G401 (cell line): ENCODE data around the gene ZNF385A. TPM values are rescaled to one million over a fixed set of nuclear protein-coding genes. Genes with fewer than 3 reads are reported as not detected.

Source experiments
- DNase-seq: peaks from one replicate; pipeline ENCODE4 v3.0.0-alpha.2; 2015; ENCODE audit warnings: low spot score
- in situ Hi-C: cut with HindIII; loops from 2 replicates; pipeline ENCODE4 v1.10.0; 2016; ENCODE audit warnings: low sequenced_read_pairs, mixed read lengths
- total RNA-seq: library from RNA; depleted of rRNA; stranded (reverse); fragments of >200 nt; shearing (Covaris generic); gene quantifications from 2 replicates; pipeline ENCODE4 v1.2.3, GENCODE V29; 2014

ZNF385A gene
- total RNA-seq, 1 experiment from 2014 or later, result 8.6 TPM

DNA sequence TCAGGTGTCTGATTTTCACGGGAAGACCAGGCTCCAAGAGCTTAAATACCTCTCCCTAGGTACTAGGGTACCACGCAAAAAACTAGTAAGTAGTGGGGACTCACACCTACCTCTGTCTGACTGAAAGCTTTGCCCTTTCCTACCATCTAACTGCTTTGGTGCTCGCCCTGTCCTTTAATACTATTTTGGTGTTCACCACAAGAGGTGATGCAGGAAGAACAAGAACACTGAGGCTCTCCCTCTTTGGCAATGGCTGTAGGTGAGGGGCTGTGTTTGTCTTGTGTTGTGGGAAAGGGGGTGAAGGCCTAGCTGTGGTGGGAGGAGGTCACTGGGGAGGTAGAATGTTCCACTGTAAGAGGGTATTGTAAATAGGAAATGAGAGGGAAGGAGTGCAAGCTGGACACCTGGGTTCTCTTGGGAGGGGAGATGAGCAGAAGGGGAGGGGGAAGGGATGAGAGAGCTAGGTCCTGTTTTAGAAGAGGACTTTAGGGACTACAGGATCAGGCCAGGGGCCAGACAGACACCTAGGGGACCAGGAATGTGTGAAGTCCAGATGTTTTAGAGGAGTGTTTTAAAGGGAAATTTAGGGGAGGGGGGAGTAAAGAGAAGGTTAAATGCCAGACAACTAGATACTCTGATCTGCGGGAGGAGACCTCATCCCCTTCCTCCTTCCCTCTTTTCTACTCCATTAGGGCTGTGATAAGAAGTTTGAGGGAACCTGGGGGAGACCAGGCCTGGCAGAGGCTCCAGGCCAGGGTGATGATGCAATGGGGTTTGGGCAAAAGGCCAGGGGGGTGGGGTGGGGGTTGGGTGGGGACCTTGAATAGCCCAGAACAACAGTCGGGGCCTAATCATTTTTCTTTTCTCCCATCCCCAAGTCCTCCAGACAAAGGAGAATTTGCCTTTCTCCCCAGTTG is 32.4 kb upstream of the ZNF385A start:
- in situ Hi-C loops, result no loop called here

DNA sequence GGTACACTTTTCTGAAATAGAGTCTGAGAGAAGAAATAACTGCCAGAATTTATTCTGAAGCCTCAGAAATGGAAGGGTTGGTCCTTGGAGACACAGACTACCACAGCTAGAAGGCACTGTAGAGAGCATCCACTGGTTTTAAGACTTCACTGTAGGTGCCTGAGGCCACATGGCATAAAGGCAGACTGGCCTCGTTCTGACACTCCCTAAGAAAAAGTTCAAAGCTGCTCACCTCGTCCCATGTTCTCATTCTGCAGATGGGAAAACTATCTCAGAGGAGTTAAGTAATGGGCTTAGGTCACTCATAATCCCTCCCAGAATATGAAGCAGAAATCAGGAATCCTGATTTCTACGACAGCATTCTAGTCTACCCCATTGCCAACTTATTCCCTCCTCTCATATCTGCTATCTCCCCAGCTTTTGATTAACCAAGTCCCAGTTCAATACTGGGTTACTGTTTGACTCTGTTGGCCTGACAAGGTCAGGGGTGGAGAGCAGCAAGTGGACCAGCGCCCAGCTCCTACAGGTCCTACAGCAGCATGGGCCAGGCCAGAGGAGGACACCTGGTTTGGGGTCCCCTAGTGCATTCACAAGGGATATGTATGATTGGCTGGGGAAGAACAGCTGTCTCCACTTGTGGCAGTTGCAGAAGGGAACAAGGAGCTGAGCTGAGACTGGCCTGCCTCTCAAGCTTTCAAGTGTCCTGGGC is 30.8 kb upstream of the ZNF385A start:
- DNase-seq, result no peak
- in situ Hi-C loops, result no loop called here

More for the DNA sequence above, 32.4 kb upstream of the ZNF385A start:
- no peak for DNase-seq

DNA sequence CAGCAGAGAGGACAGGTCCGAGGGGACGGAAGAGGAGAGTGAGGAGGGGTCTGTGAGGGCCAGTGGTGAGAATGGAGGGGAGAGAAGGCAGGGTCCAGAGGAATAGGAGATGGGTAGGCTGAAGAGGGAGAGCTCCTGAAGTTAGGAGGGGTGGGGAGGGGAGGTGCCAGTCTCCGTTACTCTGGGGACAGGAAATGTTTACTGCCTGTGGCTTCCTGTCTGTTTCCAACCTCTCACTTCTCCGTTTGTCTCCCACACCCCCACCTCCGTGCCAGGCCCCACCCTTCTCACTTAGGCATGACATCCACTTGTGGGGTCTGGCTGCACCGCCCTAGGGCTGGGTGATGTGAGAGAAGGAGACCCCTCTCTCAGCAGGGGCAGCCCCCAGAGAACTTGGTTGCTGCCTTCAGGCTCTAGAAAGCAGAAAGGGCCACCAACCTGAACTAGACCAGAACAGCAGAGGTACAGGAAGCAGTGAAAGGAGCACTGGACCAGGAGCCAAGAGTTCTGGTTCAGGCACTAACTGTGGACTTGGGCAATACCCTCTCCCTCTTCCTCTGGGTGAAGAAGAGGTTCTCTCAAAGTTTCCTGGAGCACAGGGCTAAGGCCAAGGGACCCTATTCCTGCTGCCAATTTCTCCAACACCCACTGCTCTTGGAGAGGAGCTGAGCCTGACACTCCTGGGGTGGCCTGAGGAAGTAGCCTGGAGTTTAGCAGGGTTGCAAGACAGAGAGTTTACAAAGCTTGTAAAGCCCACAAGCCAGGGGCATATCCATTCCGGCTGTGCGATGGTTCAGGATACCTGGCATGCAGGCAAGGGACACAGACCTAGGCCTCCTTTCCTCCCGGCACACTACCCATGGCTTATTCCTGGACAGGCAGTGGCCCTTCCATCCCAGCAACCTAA is 29.0 kb upstream of the ZNF385A start:
- in situ Hi-C loops, result no loop called here

DNA sequence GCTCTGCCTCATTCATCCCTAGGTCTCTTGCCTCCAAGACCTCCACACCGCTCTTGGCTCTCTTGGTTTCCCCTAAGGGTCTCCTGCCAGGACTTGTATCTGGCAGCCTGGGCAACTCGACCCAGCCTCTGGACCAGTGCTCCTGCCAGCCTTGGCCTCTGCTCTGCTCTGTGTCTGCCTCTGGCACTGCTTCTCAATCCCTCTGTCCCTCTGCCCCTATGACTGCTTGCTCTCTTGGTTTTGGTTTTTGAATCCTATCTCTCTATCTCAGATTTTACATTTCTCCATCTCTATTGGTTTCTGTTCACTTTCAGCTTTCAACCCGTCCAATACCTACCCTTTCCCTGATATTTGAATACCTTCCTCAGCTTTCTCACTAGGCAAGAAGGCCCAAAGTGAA is 28.3 kb upstream of the ZNF385A start:
- in situ Hi-C loops, result no loop called here
- no peak for DNase-seq

More for the DNA sequence above, 29.0 kb upstream of the ZNF385A start:
- DNase-seq, result no peak

DNA sequence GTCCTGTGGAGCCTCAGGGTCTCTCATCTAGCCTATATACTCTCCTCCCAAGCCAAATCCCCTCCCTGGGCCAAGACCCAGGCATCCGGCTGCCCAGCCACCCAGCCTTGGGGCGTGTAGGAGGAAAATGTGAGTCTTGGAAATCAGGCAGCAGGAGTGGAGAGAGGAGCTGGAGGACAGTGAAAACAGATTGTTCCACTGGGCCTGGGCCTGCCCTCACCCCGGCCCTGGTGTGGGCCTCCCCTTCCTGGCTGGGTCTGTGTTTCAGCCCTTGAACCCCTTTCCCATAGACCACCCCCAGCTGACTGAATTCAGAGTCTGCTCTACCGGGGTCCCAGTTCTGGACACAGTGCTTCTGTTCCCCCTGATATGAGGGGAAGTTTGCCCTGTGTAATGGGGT is 27.8 kb upstream of the ZNF385A start:
- in situ Hi-C loops, result no loop called here

DNA sequence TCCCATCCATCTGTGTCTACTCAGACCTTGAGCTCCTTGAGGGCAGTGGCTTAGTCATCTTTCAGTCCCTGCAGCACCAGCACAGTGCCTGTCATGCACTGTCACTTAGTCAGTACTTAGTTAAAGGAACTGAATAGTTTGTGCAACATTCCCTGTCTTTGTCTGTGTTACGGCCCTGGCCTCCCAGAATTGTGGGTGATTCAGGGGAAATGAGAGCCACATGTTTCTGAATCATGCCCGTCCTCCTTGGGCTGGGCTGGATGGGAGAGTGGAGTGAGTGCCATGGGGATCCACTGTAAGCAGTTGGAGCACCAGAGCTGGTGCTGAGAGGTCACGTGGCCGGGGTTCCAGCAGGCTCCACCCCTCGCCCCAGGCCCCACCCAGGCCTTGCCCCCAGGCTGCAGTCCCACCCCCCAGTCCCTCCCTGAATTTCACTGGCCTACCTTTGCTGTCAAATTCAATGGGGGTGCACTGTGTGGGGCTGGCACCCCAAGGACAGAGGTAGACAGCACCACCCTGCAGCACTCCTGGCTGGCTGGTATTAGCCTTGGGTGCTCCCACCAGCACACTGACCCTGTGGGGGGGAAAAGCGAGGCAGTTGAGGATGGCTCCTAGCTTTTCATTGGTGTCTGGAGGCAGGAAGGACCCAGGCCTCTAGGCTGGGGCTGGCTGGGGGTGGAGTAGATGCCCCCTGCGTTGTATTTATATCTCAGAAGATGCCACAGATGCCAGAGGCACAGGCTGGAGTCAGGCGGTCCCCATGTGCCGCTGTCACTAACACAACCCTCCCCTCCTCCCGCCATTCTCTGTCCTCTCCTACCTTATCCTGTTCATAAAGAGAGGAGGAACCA is 27.1 kb upstream of the ZNF385A start:
- in situ Hi-C loops, result no loop called here
- no peak for DNase-seq

More for the DNA sequence above, 27.8 kb upstream of the ZNF385A start:
- no peak for DNase-seq

DNA sequence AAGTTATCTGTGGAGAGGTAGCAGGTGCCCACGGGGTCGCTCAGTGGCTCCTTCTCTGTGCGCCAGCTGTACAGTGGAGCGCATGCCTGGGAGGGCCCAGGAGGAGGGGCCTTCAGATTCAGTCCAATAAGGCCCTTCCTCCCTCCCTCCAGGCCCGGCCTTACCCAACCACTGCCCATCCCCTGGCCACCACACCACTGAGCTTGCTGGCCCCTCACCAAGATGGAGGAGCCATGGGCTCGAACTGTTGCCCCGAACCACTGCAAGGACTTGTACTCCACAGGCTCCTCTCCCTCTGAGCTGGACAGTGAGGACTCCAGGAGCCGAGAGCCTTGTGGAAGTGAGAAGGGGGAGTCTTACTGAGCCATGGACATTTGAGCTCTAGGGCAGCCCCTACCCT is 24.7 kb upstream of the ZNF385A start:
- in situ Hi-C loops, result no loop called here
- DNase-seq, result no peak

DNA sequence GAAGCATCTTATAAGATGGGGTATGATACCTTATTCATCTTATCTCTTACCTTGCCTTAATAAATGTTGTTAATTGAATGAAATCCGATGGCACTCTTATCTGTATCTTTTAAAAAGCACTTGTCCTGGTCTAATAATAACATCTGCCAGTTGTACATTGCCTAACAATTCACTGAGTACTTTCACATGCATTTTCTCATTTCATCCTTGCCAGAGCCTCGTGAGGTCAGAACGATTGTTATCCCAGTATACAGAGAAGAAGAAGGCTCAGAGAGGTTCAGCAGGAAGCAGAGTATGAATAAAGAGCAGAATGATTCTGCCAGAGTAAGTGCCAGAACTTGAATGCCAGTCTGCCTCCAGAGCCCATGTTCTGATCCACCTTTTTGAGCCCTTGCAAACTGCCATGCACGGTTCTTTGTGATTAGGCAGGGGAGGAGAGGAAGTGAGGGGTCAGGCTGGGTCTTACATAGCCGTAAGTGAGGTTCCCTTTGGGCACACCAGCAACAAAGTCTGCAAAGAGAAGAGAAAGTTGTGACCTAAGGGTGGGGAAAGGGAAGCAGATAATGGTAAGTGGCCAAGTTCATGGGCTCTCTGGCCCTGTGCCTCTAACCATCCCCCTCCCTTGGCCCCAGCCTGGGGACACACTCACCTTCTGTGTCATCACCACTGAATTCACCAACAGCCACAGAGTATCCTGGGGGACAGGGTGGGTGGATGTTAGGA is 22.8 kb upstream of the ZNF385A start:
- DNase-seq, result no peak
- in situ Hi-C loops, result no loop called here

DNA sequence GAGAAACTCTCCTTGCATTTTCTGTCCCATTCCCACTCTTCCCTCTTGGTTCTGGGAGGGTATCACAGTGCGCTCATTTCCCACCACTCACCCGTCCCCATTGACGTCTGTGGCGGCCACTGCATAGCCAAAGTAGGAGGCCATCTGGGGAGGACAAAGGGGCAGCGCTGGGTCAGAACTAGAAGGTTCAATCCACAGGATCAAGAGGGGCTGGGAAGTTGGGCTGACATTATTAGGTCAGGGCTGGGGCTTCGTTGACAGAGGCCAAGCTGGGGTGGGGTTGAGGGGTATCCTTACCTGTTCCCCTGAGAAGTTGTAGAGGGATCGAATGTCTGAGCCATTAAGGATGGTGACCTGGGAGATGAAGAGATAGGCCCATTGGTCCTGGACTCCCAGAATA is 21.0 kb upstream of the ZNF385A start:
- in situ Hi-C loops, result no loop called here
- DNase-seq, result no peak

DNA sequence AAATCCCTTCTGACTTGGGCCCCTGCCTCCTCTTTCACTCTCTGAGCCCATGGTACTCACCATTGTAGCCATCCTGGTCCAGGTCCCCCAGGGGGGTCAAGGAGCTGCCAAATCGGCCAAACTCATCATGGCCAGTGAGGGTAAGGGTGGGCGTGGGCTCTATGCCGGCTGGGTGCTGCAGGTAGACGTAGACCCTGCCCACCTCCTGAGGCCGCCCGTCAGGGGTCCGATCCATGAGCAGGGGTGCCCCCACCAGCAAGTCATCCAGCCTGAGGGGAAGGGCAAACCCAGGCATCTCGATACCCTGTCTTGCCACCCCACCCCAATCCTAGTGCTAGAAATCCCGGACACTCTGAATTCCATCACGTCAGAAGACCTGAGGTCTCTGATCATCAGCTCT is 20.6 kb upstream of the ZNF385A start:
- DNase-seq, result no peak
- in situ Hi-C loops, result no loop called here

DNA sequence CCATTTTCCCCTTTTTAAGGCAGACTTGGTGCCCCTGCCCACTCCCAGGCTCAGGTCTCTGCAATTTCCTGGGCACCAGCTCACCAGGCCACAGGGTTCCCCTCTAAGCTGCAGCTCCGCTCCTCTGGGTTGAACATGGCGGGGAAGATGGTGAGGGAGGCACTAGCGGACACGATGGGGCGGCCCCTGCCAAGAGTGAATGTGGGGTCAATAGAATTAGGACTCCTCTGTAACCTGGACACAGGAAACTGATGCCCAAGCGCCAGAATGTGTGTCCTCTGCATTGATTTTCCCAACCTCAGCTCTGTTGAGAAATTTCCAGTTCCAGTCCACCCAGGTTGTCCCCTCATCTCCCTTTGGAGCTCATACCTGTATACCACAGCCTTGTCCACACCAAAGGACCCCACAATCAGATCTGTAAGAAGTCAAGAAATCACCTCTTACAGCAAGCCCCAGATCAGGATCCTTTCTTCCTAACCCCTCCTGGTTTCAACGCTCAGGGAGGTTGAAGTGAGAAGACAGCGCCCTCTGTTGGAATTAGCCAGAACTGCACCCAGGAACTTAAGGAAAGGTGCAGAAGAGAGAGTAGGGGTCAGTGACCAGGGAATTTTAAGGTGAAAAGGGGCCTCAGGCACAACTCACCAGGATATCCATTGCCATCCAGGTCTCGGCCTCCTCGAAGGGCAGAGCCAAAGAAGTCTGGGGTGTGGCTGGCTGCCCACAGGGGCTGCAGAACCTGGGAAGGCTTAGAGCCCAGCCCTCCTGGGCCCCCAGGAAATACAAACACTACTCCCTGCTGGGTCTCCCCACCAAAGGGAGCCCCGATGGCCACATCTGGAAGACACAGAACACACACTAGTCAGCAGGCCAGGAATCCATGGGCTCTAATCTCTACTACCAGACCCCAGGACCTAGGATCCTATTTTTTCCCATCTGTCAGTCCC is 19.8 kb upstream of the ZNF385A start:
- DNase-seq, result peak; percentile 42
- in situ Hi-C loops, result no loop called here

DNA sequence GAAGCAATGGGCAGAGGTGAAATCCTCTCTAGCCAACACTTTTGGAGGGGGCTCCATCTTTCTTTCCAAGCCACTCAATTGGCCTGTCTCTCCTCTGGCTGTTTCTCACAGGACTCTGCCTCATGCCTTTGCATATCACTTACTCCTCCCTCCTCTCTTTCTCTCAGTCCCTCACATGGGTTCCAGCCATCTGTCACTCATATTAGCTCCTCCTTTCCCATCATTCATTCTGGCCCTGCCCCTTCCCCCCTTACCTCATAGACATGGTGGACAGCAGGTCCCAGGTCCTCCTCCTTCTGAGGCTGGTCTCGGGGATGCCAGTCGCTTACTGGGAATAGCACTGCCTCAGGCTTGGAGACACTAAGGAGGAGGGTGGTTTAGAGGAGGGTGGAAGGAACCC is 16.6 kb upstream of the ZNF385A start:
- in situ Hi-C loops, result no loop called here
- DNase-seq, result no peak

DNA sequence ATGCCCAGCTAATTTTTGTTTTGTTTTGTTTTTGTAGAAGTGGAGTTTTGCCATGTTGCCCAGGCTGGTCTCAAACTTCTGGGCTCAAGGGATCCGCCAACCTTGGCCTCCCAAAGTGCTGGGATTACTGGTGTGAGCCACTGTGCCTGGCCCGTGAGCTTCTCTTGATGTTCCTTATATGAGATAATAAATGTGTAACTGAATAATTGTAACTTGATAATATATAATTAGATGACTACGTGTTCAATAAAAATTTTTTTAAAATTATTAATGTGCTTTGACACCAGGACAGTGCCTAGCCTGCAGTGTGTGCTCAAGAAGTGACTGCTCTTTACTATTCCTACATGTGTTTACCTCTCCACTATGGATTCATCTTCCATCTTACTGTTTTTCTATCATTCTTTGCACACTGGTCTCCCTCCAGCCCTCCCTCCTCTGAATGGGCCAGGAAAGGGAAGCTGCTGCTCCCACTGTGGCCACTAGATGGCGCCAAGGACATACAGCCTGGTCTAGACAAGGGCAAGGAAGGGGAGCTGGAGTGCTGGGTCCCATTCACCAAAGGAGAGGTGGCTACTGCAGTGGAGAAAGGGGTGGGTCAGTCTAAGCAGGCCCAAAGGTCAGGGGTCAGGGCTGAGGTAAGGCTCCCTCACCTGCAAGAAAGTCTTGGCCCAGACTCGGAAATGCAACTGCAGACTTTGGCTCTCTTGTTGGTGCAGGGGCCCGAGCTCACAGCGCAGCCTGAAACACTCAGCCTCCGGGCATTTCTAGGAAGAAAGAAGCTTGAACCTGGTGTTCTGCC is 14.7 kb upstream of the ZNF385A start:
- in situ Hi-C loops, result loop anchor here (10.0 kb wide), 1 partner anchor 56 kb away; no protein-coding TSS in a partner anchor
- DNase-seq, result peak; percentile 89

DNA sequence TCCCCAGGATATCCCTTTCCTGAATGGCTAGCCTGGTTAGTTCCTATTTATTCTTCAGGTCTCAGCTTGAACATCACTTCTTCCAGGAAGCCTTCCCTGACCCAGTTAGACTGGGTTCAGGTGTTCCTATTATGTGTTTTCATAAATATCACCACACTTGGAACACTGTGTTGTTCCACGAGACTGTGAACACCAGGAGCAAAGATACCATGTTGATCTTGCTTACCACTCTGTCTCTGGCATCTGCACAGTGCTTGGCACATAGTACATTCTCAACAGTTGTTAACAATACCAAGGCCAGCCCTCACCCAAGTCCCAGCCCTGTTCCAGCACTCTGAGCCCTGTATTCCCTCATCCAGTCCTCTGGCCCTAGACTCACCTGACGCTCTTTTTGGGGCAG is 13.7 kb upstream of the ZNF385A start:
- DNase-seq, result no peak
- in situ Hi-C loops, result loop anchor here (10.0 kb wide), 1 partner anchor 57 kb away; no protein-coding TSS in a partner anchor

DNA sequence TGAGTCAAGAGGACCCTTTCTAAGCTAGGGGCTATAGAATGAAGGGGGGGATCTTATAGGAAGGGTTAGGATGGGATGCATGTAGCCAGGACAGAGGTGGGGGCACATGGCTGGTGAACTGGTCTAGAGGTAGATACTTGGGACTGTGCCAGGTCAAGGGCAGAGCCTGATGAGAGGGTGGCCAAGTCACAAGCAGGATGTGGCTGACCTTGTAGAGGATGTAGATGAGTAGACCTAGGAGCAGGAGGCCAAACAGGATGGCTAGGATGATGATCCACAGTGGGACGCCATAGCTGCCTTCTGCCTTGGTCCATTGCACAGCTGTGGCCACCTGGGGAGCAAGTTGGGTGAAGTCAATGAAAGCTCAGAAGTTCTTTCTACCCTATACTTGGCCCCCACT is 12.6 kb upstream of the ZNF385A start:
- no peak for DNase-seq
- in situ Hi-C loops, result loop anchor here (10.0 kb wide), 1 partner anchor 58 kb away; no protein-coding TSS in a partner anchor

DNA sequence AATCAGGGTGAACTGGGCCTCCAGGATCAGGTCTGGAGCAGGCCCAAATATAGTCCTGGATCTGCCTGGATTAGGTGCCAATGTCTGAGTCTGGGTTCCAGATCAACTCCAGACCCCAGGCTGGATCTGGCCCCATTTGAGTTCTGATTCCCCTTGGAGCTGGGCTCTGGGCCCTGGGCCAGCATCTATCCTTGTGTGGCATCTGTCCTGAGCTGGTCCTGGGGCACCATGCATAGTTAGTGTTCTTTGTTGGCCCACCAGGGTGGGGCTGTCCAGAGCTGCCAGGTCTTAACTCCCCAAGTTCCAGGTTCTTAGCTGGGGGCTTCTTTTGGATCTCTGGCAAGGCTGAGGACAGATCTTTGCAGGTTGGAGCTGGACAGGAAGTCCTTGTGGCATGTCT is 11.0 kb upstream of the ZNF385A start:
- in situ Hi-C loops, result loop anchor here (10.0 kb wide), 1 partner anchor 59 kb away; no protein-coding TSS in a partner anchor

More for the DNA sequence above, 11.0 kb upstream of the ZNF385A start:
- no peak for DNase-seq
